HepG2 (cell line): ENCODE results near the gene FCRL2. TPM values are rescaled to one million over a fixed set of nuclear protein-coding genes. Genes with fewer than 3 reads are reported as not detected.

Experiments
- ATAC-seq: fragments of 200-7000 bp; cut with Tn5 transposase; 3 replicates; pipeline ENCODE4 v1.9.1; 2020; ENCODE audit warnings: mild to moderate bottlenecking, moderate library complexity
- BruUV-seq: library from RNA; stranded (reverse); fragments of 400-500 nt; replicated peaks from 2 replicates; lab custom pipeline; 2021; lab: Mats Ljungman, UMichigan
- CTCF ChIA-PET: fragments of 300-600 bp; formaldehyde crosslinking; extraction: SDS; loops from one replicate; lab custom pipeline; 2021; ENCODE audit warnings: low total read pairs, inconsistent platforms, low intra/inter-chr PET ratio; lab: Yijun Ruan, JAX
- POLR2A ChIA-PET: fragments of 350-600 bp; sonication (Branson Sonifier 250); formaldehyde crosslinking; loops from one replicate; lab custom pipeline; 2020; ENCODE audit warnings: antibody characterized with exemption, inconsistent platforms; lab: Yijun Ruan, JAX
- DNase-seq: peaks from one replicate; pipeline ENCODE4 v3.0.0-alpha.2; 2015; ENCODE audit warnings: low spot score
- FAIRE-seq: peaks from 3 replicates; lab custom pipeline; 2011; peaks lifted over from hg19 to GRCh38; lab: Jason Lieb, UNC
- H2AFZ ChIP-seq: one replicate; pipeline ENCODE4 v1.6.1; 2011; ENCODE audit warnings: low read length, inconsistent platforms
- H3K27ac ChIP-seq: fragments of 300-600 bp; 3 replicates; pipeline ENCODE4 v1.8.0; 2011; ENCODE audit warnings: mixed run types, mild to moderate bottlenecking, mixed read lengths, low read length, inconsistent platforms; ENCODE audit not compliant: insufficient read depth; ENCODE audit errors: extremely low read length
- H3K27me3 ChIP-seq, 2 experiments: fragments of 200-600 bp in 1 of 2; 2 replicates in 1 of 2; 3 replicates in 1 of 2; pipeline versions ENCODE4 v1.6.0 to v1.8.0; 2011; ENCODE audit warnings: low read length in 2 of 2, mild to moderate bottlenecking in 2 of 2, moderate library complexity in 2 of 2, inconsistent platforms in 1 of 2; ENCODE audit not compliant: insufficient read depth in 2 of 2, control insufficient read depth in 1 of 2
- H3K36me3 ChIP-seq, 2 experiments: fragments of 200-600 bp in 1 of 2; replicated peaks in 1 of 2; 2 replicates in 1 of 2; 3 replicates in 1 of 2; pipeline versions ENCODE4 v1.5.1 to v1.8.0; 2011; ENCODE audit warnings: low read length in 2 of 2, inconsistent platforms in 1 of 2; ENCODE audit not compliant: insufficient read depth in 2 of 2, control insufficient read depth in 1 of 2
- H3K4me1 ChIP-seq: 2 replicates; pipeline ENCODE4 v1.5.1; 2012; ENCODE audit warnings: low read length, inconsistent platforms; ENCODE audit not compliant: insufficient read depth
- H3K4me2 ChIP-seq: 2 replicates; pipeline ENCODE4 v1.6.0; 2011; ENCODE audit warnings: low read depth, low read length, inconsistent platforms
- H3K4me3 ChIP-seq, 3 experiments: fragments of 200-600 bp in 1 of 3; sonication (generic), shearing (Covaris generic) in 1 of 3; replicated peaks in 1 of 3; 2 replicates each; pipeline ENCODE4 v1.5.1; 2011 to 2016; ENCODE audit warnings: low read length in 3 of 3, inconsistent platforms in 2 of 3, low read depth in 2 of 3, mild to moderate bottlenecking in 2 of 3, control low read depth in 1 of 3, mixed read lengths in 1 of 3; ENCODE audit not compliant: insufficient read depth in 1 of 3
- H3K79me2 ChIP-seq: one replicate; pipeline ENCODE4 v1.6.1; 2011; ENCODE audit warnings: low read length, inconsistent platforms; ENCODE audit not compliant: insufficient read depth
- H3K9ac ChIP-seq: 2 replicates; pipeline ENCODE4 v1.6.0; 2011; ENCODE audit warnings: mild to moderate bottlenecking, low read depth, low read length, inconsistent platforms; ENCODE audit not compliant: insufficient read depth
- H3K9me3 ChIP-seq: 2 replicates; pipeline ENCODE4 v1.5.1; 2012; ENCODE audit warnings: mild to moderate bottlenecking, low read length
- H4K20me1 ChIP-seq: 2 replicates; pipeline ENCODE4 v1.6.0; 2011; ENCODE audit warnings: inconsistent platforms, mild to moderate bottlenecking, low read length, moderate library complexity; ENCODE audit not compliant: insufficient read depth
- JDP2 ChIP-seq: sonication (generic); formaldehyde crosslinking; IDR thresholded peaks from 2 replicates; pipeline ENCODE4 v1.8.1; 2022; ENCODE audit warnings: missing genetic modification reagents, borderline replicate concordance
- KDM4B ChIP-seq: sonication (generic); formaldehyde crosslinking; IDR thresholded peaks from 2 replicates; pipeline ENCODE4 v1.4.0; 2020; ENCODE audit warnings: missing genetic modification reagents
- MED1 ChIP-seq: sonication (generic); formaldehyde crosslinking; IDR thresholded peaks from 2 replicates; pipeline ENCODE4 v1.4.0; 2020; ENCODE audit warnings: missing genetic modification reagents
- MTF2 ChIP-seq: sonication (generic); formaldehyde crosslinking; IDR thresholded peaks from 2 replicates; pipeline ENCODE4 v1.5.0; 2020; ENCODE audit warnings: missing genetic modification reagents, borderline replicate concordance
- NFE2 ChIP-seq: sonication (generic); formaldehyde crosslinking; IDR thresholded peaks from 2 replicates; pipeline ENCODE4 v1.4.0; 2020; ENCODE audit warnings: missing genetic modification reagents
- SMC3 ChIP-seq: IDR thresholded peaks from 2 replicates; pipeline ENCODE4 v1.6.1; 2011; ENCODE audit warnings: low read length, improper control_type of control experiment
- TOE1 ChIP-seq: sonication (generic); formaldehyde crosslinking; IDR thresholded peaks from 2 replicates; pipeline ENCODE4 v1.4.0; 2020; ENCODE audit warnings: mild to moderate bottlenecking, missing genetic modification reagents
- ZNF136 ChIP-seq: sonication (generic); formaldehyde crosslinking; IDR thresholded peaks from 2 replicates; pipeline ENCODE4 v1.8.1; 2022; ENCODE audit warnings: low read depth, mild to moderate bottlenecking, moderate library complexity, missing genetic modification reagents
- ZNF329 ChIP-seq: sonication (generic); formaldehyde crosslinking; IDR thresholded peaks from 2 replicates; pipeline ENCODE4 v1.9.0; 2021; ENCODE audit warnings: low read depth, mild to moderate bottlenecking, missing genetic modification reagents
- ZNF333 ChIP-seq: sonication (generic); formaldehyde crosslinking; IDR thresholded peaks from 2 replicates; pipeline ENCODE4 v1.4.0; 2020; ENCODE audit warnings: mild to moderate bottlenecking, missing genetic modification reagents, borderline replicate concordance
- ZNF343 ChIP-seq: sonication (generic); formaldehyde crosslinking; IDR thresholded peaks from 2 replicates; pipeline ENCODE4 v1.4.0; 2020; ENCODE audit warnings: mild to moderate bottlenecking, missing genetic modification reagents
- ZNF841 ChIP-seq: sonication (generic); formaldehyde crosslinking; IDR thresholded peaks from 2 replicates; pipeline ENCODE4 v1.8.1; 2023; ENCODE audit warnings: missing genetic modification reagents, borderline replicate concordance
- WGBS: methylation state at CpG from one replicate; pipeline ENCODE4 v1.1.6; 2017; ENCODE audit warnings: low lambda C conversion rate; 5-methylcytosine and 5-hydroxymethylcytosine counted together
- in situ Hi-C: cut with HindIII; loops from 2 replicates; pipeline ENCODE4 v1.10.0; 2017; ENCODE audit warnings: low pct_unique_long_range_greater_than_20kb; ENCODE audit not compliant: extremely low pct_ligation_motif_present
- intact Hi-C: fragments of 100-400 bp; cut with micrococcal nuclease; formaldehyde crosslinking; loops from one replicate; pipeline ENCODE4 v1.10.0; 2022; ENCODE audit not compliant: unreplicated experiment
- polyA plus RNA-seq, 8 experiments: library from polyadenylated mRNA; depleted of rRNA in 3 of 8; stranded (reverse) in 7 of 8; unstranded in 1 of 8; fragments of >200 nt; fragmentation: Illumina TruSeq in 4 of 8; extraction: Trizol in 4 of 8; gene quantifications; 2 replicates each; pipeline versions ENCODE4 v1.2.1 to v1.2.3, GENCODE V29; 2011 to 2016; ENCODE audit warnings: low read depth in 4 of 8, missing spikeins in 1 of 8, mixed read lengths in 1 of 8; ENCODE audit not compliant: insufficient read depth in 1 of 8
- total RNA-seq, 5 experiments: library from RNA; depleted of rRNA; stranded (reverse); fragments of >200 nt; fragmentation: Illumina TruSeq; extraction: Trizol; gene quantifications; 2 replicates each; pipeline ENCODE4 v1.2.3, GENCODE V29; 2016; ENCODE audit warnings: low read depth in 1 of 5
- TF ChIP-seq, protein P1 (sequence below): sonication (generic); formaldehyde crosslinking; IDR thresholded peaks from 2 replicates; pipeline ENCODE4 v1.5.0; 2020; ENCODE audit warnings: mild to moderate bottlenecking, missing genetic modification reagents
- TF ChIP-seq, protein P2 (sequence below): IDR thresholded peaks from 2 replicates; pipeline ENCODE4 v1.6.1; 2016
- TF ChIP-seq, protein P3 (sequence below): IDR thresholded peaks from 2 replicates; pipeline ENCODE4 v1.6.1; 2016; ENCODE audit warnings: missing biosample characterization, missing genetic modification reagents, low read depth
- TF ChIP-seq, protein P4 (sequence below): sonication (generic); formaldehyde crosslinking; IDR thresholded peaks from 2 replicates; pipeline ENCODE4 v1.4.0; 2020; ENCODE audit warnings: mild to moderate bottlenecking, missing genetic modification reagents

Gene FCRL2
- total and polyA plus RNA-seq, 2 of the 13 experiments (the other 11 are each of a cell fraction or from before 2014, with no cell fraction given), result not detected

DNA sequence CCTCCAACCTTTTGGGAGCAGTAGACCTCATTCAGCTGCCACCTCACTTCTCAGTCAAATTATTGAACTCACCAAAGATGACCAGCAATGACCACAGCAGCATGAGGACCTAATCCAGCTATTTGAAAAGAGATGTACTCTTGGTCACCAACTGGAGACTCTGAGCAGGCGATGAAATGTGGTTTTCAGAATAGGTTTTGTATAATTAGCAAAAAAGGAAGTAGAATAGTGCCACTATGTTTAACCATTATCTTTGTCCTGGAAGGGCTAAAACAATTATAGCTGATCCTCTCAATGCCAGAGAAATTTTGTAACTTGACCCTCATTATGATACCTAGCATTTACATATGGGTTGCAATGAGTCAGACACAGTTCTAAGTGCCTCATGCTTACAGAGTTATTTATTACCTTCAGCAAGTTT, at the start of gene FCRL2 (continued):
- TF ChIP-seq, protein P1, sequence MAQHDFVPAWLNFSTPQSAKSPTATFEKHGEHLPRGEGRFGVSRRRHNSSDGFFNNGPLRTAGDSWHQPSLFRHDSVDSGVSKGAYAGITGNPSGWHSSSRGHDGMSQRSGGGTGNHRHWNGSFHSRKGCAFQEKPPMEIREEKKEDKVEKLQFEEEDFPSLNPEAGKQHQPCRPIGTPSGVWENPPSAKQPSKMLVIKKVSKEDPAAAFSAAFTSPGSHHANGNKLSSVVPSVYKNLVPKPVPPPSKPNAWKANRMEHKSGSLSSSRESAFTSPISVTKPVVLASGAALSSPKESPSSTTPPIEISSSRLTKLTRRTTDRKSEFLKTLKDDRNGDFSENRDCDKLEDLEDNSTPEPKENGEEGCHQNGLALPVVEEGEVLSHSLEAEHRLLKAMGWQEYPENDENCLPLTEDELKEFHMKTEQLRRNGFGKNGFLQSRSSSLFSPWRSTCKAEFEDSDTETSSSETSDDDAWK, result no peak
- TF ChIP-seq, protein P2, sequence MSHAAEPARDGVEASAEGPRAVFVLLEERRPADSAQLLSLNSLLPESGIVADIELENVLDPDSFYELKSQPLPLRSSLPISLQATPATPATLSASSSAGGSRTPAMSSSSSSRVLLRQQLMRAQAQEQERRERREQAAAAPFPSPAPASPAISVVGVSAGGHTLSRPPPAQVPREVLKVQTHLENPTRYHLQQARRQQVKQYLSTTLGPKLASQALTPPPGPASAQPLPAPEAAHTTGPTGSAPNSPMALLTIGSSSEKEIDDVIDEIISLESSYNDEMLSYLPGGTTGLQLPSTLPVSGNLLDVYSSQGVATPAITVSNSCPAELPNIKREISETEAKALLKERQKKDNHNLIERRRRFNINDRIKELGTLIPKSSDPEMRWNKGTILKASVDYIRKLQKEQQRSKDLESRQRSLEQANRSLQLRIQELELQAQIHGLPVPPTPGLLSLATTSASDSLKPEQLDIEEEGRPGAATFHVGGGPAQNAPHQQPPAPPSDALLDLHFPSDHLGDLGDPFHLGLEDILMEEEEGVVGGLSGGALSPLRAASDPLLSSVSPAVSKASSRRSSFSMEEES (CRISPR knock-in tag), result no peak
- TF ChIP-seq, protein P3, sequence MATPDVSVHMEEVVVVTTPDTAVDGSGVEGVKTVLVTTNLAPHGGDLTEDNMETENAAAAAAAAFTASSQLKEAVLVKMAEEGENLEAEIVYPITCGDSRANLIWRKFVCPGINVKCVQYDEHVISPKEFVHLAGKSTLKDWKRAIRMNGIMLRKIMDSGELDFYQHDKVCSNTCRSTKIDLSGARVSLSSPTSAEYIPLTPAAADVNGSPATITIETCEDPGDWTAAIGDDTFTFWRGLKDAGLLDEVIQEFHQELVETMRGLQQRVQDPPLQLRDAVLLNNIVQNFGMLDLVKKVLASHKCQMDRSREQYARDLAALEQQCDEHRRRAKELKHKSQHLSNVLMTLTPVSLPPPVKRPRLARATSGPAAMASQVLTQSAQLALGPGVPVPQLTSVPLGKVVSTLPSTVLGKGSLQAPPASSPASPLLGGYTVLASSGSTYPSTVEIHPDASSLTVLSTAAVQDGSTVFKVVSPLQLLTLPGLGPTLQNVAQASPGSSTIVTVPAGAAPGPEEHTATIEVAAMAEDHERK (CRISPR knock-in tag), result no peak
- TF ChIP-seq ZNF136 (no peak), JDP2 (CRISPR knock-in tag) (no peak), KDM4B (CRISPR knock-in tag) (no peak)

DNA sequence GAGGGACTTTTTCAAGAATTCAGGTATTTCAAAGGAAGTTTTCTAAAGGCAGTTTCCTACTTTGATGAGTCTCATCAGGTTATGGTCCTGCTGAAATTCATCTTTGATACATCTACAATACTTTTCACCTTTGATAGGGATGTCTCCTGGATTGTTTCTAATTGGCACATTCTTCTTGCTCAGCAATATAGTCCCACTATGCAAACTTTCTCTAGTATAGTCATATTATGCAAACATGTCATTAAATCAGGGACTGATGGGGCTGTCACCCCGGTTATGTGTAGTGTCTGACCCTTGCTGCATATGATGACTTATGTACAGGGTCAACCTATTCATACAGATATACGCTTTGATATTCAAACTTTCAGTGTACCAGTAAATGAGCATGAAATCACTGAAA, 43.4 kb upstream of the FCRL2 start:
- Histone ChIP-seq H3K4me2 (no peak overlapping the region), H2AFZ (no peak overlapping the region), H3K9ac (no peak overlapping the region), H3K27ac (no peak overlapping the region), H3K27me3 (no peaks in the 10 kb centered on the region), H3K36me3 (no peaks in the 10 kb centered on the region), H3K4me1 (no peaks in the 10 kb centered on the region), H3K9me3 (no peaks in the 10 kb centered on the region), H3K79me2 (no peaks in the 10 kb centered on the region), H3K4me3 (no peak overlapping the region), H4K20me1 (no peaks in the 10 kb centered on the region)
- intact Hi-C loops (no loop called here), in situ Hi-C loops (no loop called here)
- no TSS peak for BruUV-seq
- ChIA-PET POLR2A (no interaction called here), CTCF (no interaction called here)
- 0% methylated on average over 2 of the region's 2 CpGs for WGBS
- ATAC-seq (no peak), DNase-seq (no peak), FAIRE-seq (no peak)
- no peak for TF ChIP-seq ZNF333 (CRISPR knock-in tag)
- no peak for TF ChIP-seq MTF2 (CRISPR knock-in tag)
- no peak for TF ChIP-seq ZNF841 (CRISPR knock-in tag)
- no peak for TF ChIP-seq ZNF343 (CRISPR knock-in tag)
- no peak for TF ChIP-seq MED1
- TF ChIP-seq, protein P4, sequence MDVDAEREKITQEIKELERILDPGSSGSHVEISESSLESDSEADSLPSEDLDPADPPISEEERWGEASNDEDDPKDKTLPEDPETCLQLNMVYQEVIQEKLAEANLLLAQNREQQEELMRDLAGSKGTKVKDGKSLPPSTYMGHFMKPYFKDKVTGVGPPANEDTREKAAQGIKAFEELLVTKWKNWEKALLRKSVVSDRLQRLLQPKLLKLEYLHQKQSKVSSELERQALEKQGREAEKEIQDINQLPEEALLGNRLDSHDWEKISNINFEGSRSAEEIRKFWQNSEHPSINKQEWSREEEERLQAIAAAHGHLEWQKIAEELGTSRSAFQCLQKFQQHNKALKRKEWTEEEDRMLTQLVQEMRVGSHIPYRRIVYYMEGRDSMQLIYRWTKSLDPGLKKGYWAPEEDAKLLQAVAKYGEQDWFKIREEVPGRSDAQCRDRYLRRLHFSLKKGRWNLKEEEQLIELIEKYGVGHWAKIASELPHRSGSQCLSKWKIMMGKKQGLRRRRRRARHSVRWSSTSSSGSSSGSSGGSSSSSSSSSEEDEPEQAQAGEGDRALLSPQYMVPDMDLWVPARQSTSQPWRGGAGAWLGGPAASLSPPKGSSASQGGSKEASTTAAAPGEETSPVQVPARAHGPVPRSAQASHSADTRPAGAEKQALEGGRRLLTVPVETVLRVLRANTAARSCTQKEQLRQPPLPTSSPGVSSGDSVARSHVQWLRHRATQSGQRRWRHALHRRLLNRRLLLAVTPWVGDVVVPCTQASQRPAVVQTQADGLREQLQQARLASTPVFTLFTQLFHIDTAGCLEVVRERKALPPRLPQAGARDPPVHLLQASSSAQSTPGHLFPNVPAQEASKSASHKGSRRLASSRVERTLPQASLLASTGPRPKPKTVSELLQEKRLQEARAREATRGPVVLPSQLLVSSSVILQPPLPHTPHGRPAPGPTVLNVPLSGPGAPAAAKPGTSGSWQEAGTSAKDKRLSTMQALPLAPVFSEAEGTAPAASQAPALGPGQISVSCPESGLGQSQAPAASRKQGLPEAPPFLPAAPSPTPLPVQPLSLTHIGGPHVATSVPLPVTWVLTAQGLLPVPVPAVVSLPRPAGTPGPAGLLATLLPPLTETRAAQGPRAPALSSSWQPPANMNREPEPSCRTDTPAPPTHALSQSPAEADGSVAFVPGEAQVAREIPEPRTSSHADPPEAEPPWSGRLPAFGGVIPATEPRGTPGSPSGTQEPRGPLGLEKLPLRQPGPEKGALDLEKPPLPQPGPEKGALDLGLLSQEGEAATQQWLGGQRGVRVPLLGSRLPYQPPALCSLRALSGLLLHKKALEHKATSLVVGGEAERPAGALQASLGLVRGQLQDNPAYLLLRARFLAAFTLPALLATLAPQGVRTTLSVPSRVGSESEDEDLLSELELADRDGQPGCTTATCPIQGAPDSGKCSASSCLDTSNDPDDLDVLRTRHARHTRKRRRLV, result no peak
- TF ChIP-seq TOE1, result no peak
- TF ChIP-seq ZNF329 (CRISPR knock-in tag), result no peak
- TF ChIP-seq NFE2 (CRISPR knock-in tag), result no peak
- TF ChIP-seq SMC3, result no peak
